ENCODE results near the gene AGAP1.
A peak's percentile ranks its signal among the peaks of the same experiment; 100 is the strongest.

The AGAP1 gene

DNA sequence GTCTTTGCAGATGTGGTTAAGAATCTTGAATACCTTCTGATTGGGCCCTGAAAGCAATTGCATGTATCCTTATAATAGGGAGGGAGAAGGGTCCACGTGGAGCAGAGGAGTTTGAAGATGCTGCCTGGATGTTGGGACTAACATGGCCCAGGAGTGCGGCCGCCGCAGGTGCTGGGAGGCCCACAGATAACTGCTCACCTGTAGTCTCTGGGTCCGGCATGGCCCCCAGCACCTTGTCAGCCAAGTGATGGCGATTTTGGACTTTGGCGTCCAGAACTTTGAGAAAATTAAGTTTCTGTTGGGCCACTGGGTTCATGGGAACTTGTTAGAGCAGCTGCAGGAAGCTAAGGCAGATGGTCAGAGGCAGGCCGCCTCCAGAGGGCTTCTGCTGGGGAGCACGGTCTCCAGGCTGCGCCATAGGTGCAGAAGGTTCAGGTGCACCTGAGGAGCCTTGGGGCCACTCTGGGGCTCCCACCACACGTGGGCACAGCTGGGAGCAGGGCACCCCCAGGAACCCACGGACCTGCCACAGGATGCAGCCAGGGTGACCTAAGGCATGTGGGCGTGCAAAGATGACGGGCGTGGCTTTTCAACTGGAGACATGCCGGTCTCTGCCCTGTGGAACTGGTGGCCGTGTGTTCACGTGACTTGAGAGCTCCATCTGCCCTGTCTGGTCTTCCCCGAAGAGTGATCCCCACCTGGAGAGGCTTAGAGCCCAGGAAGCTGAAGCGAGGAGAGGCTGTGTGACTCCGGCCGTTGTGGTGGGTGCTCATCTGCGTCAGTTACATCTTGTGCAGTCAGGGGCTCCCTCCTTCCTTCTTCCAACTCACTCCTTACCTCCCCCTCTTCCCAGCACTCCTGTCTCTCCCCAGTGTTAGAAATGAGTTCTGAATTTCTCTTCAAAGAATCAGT is 277.3 kb downstream of the AGAP1 start:
- Mint-ChIP-seq H3K9me3 (no peaks in the 10 kb centered on the region), H3K27ac (ENCODE audit: low read depth) (no peak overlapping the region), H3K4me1 (peaks cover 4% of the 10 kb centered on the region), H3K36me3 (ENCODE audit: insufficient read depth) (peaks cover 8% of the 10 kb centered on the region), H3K4me3 (no peak overlapping the region), H3K27me3 (no peaks in the 10 kb centered on the region)
- DNase-seq (ENCODE audit: low spot score in 2 of 2) (no peak), ATAC-seq (replicated peaks; ENCODE audit: extremely low read depth, poor library complexity, severe bottlenecking) (no peak)

DNA sequence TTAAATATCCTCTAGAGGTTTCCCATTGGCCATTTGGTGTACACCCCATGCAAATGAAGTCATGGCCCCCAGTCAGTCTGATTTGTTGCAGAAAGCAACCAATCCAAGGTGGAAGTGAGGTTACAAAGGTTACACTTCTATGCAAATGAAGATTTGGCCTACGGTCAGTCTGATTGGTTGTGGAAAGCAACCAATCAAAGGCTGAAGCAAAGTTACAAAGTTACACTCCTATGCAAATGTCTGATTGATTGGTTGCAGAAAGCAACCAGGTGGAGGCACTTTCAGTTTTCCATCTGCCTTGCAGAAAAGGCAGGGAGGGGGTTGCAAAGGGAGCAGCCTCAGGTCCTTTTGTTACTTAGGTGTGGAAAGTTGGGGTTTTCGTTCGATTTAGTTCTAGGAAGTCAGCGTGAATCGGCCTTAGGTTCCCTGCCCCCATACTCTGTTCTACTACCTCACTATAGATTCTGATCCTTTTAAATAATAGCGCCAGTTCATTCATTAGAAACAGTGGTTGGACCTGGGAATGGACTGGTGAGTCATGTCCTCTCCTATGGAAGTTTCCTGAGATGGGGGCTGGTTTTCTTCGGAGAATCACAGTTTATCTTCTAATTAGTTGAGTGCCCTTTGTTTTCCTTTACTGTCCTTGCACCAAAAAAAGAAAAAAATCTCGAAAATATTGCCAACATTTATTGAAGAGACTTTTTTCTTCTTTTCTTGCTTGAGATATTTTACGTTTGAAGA is 279.5 kb downstream of the AGAP1 start:
- Mint-ChIP-seq H3K9me3 (no peaks in the 10 kb centered on the region), H3K27ac (ENCODE audit: low read depth) (no peak overlapping the region), H3K27me3 (peaks cover 5% of the 10 kb centered on the region), H3K4me3 (no peak overlapping the region), H3K36me3 (ENCODE audit: insufficient read depth) (peaks cover 5% of the 10 kb centered on the region), H3K4me1 (no peaks in the 10 kb centered on the region)
- ATAC-seq (replicated peaks; ENCODE audit: extremely low read depth, poor library complexity, severe bottlenecking) (no peak), DNase-seq (ENCODE audit: low spot score in 2 of 2) (no peak)

DNA sequence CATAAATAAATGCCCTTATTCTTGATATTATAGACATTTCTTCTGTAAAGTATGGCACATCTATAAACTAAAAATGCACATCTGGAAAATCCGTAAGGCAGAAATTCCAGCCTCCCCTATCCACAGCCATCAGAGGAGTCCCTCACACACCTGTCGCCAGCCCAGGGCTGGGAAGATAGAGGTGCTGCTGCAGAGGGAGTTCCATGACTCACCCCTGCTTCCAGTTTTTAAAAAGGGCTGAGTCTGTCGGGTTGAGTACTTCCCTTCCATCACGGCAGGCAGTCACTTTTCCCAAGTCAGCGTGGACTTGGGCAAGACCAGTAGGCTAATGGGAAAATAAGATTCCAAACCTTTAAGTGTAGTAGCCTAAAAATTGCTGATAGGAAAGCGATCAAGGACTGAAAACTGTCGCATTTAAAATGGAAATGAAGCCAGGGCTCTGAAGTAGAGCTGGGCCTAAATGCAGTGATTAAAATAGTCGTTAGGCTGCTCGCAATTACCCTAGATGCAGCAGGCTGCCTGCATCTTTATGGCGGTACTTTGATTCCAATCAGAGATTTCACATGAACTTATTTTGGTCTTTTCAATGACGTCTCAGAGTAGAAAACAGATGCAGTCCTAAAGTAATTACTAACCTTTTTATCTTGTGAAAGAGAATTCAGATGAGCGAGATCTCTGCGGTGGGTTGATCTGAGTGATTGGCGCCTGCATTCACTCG is 280.5 kb downstream of the AGAP1 start:
- Mint-ChIP-seq H3K36me3 (ENCODE audit: insufficient read depth) (peaks cover 4% of the 10 kb centered on the region), H3K4me3 (no peak overlapping the region), H3K27ac (ENCODE audit: low read depth) (no peak overlapping the region), H3K27me3 (peaks cover 10% of the 10 kb centered on the region), H3K4me1 (no peaks in the 10 kb centered on the region), H3K9me3 (no peaks in the 10 kb centered on the region)
- ATAC-seq (replicated peaks; ENCODE audit: extremely low read depth, poor library complexity, severe bottlenecking) (no peak), DNase-seq (ENCODE audit: low spot score in 2 of 2) (no peak)

DNA sequence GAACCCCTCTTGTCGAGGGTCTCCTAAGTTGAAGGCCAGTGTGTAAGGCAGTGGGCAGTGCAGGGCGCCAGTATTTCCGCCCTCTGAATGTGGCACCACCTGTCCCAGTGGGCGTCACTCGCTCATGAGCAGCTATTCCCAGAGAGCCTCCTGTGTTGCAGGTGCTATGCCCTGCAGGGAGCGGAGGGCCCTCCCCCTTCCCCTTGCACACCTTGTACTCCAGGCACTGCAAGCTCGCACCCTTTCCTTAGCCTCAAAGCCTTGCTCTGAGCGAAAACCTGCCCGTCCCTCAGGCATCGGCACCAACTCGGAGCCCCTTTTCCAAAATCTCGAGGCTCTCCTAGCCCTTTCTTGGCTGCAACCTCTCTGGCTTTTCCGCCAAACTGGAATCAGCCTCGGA is 282.7 kb downstream of the AGAP1 start:
- Mint-ChIP-seq H3K4me3 (no peak overlapping the region), H3K4me1 (no peaks in the 10 kb centered on the region), H3K9me3 (no peaks in the 10 kb centered on the region), H3K27ac (ENCODE audit: low read depth) (no peak overlapping the region), H3K36me3 (ENCODE audit: insufficient read depth) (peaks cover 3% of the 10 kb centered on the region), H3K27me3 (peaks cover 10% of the 10 kb centered on the region)
- ATAC-seq (replicated peaks; ENCODE audit: extremely low read depth, poor library complexity, severe bottlenecking) (no peak), DNase-seq (ENCODE audit: low spot score in 2 of 2) (no peak)

DNA sequence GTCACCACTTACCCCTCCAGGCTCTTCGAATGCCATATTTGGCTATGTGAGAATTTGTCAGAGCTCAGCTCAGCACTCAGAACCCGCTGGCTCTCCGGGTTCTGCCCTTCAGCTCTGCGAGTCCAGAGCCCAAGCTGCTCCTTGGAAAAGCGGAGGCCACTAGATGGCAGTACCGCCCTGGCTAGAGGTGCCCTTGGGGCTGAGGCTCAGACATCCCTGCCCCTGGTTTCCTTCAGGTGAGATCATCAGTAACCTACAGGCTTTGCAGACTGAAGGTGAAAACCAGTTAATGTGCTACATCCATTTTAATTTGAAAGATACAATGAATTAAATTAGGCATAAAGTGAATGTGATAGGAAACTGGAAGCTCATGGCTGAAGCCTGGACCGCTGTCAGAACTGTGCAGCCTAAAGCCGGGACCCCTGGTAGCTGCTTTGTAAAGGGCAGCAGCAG is 285.6 kb downstream of the AGAP1 start:
- peak; percentile 22 to 34 for DNase-seq (ENCODE audit: low spot score in 2 of 2)
- Mint-ChIP-seq H3K27me3 (peaks cover 10% of the 10 kb centered on the region), H3K9me3 (no peaks in the 10 kb centered on the region), H3K4me3 (no peak overlapping the region), H3K36me3 (ENCODE audit: insufficient read depth) (peaks cover 3% of the 10 kb centered on the region), H3K27ac (ENCODE audit: low read depth) (no peak overlapping the region), H3K4me1 (no peaks in the 10 kb centered on the region)
- ATAC-seq (replicated peaks; ENCODE audit: extremely low read depth, poor library complexity, severe bottlenecking): peak; percentile 52

DNA sequence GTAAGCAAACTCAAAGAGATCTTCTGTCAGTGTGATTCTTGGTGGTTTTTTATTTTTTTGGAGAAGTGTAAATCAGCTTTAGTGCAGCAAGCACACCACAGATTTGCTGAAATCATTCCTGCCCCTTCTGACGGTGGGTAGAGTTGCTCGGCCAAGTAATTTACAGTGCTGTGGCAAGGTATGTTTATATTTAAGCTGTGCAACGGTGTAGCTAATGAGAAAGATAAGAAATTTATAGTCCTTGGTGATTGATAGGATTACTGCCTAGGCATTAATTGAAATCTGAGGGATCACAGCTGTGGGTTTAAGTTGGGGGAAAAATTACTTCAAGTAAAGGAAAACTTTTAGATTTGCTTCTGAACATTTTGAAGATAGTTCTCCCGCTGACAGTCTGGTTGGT is 286.6 kb downstream of the AGAP1 start:
- DNase-seq (ENCODE audit: low spot score in 2 of 2): no peak
- no peaks in the 10 kb centered on the region for H3K9me3 Mint-ChIP-seq
- H3K4me1 Mint-ChIP-seq: no peaks in the 10 kb centered on the region
- no peak overlapping the region for H3K4me3 Mint-ChIP-seq
- ATAC-seq (replicated peaks; ENCODE audit: extremely low read depth, poor library complexity, severe bottlenecking): no peak
- H3K36me3 Mint-ChIP-seq (ENCODE audit: insufficient read depth): peaks cover 2% of the 10 kb centered on the region
- H3K27ac Mint-ChIP-seq (ENCODE audit: low read depth): no peak overlapping the region
- peaks cover 10% of the 10 kb centered on the region for H3K27me3 Mint-ChIP-seq

DNA sequence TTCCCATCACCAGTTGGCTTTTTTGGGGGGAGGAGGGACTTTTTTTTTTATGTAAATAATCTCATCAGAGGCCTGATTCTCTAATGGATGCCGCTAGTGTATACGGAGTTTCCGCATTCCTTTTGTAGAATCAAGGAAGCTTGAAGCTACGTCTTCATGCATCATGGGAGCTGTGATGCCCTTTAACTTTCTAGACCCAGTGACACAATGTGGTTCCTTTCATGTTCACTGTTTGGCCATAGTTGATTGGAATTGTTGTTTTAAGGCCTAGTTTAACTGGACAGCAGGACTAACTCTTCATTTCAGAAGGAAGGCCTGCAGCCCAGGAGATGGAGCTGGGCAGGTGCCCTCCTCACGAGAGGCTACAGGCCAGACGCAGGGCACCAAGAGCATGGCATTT is 287.9 kb downstream of the AGAP1 start:
- Mint-ChIP-seq H3K4me3 (no peak overlapping the region), H3K36me3 (ENCODE audit: insufficient read depth) (peaks cover 2% of the 10 kb centered on the region), H3K9me3 (no peaks in the 10 kb centered on the region), H3K27me3 (peaks cover 10% of the 10 kb centered on the region), H3K27ac (ENCODE audit: low read depth) (no peak overlapping the region), H3K4me1 (no peaks in the 10 kb centered on the region)
- no peak for ATAC-seq (replicated peaks; ENCODE audit: extremely low read depth, poor library complexity, severe bottlenecking)
- DNase-seq (ENCODE audit: low spot score in 2 of 2): no peak

DNA sequence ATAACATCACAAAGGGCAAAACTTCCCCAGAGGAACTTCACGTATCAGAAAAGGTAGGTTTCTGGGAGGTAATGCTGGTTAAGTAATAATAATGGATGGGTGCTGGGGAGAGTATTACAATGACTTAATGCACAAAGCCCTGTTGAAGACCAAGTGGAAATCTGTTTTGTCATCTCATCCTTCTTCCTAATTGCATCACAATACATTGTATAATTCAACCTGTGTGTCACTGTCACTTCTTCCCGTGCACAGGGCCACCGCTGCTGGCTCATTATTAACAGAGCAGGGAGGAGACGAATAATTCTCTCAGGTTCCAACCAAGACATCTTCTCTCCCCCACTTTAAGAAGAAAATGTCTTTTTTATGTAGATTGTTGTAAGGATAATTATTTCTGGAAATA is 290.9 kb downstream of the AGAP1 start:
- no peaks in the 10 kb centered on the region for H3K4me1 Mint-ChIP-seq
- no peaks in the 10 kb centered on the region for H3K9me3 Mint-ChIP-seq
- H3K27me3 Mint-ChIP-seq: no peaks in the 10 kb centered on the region
- H3K27ac Mint-ChIP-seq (ENCODE audit: low read depth): no peak overlapping the region
- no peak overlapping the region for H3K4me3 Mint-ChIP-seq
- H3K36me3 Mint-ChIP-seq (ENCODE audit: insufficient read depth): no peaks in the 10 kb centered on the region
- DNase-seq (ENCODE audit: low spot score in 2 of 2): no peak
- ATAC-seq (replicated peaks; ENCODE audit: extremely low read depth, poor library complexity, severe bottlenecking): no peak

DNA sequence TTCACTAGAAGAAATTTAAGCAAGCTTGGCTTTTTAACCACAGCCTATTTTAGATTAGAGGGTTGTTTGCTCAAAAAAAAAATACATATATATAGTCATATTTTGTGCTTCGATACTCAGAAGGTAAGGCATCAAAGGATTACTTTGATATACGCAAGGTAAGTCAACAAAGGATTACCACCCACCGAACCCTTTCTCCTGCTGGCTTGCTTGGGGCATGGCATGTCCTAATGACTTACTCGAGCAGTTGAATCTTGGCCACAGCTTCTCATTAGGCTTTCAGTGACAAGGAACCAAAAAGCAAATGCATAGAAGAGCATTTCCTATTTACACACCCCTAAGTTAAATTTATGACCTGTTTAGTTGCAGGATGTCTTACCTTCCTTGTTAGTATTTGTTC is 295.7 kb downstream of the AGAP1 start:
- H3K36me3 Mint-ChIP-seq (ENCODE audit: insufficient read depth): no peaks in the 10 kb centered on the region

DNA sequence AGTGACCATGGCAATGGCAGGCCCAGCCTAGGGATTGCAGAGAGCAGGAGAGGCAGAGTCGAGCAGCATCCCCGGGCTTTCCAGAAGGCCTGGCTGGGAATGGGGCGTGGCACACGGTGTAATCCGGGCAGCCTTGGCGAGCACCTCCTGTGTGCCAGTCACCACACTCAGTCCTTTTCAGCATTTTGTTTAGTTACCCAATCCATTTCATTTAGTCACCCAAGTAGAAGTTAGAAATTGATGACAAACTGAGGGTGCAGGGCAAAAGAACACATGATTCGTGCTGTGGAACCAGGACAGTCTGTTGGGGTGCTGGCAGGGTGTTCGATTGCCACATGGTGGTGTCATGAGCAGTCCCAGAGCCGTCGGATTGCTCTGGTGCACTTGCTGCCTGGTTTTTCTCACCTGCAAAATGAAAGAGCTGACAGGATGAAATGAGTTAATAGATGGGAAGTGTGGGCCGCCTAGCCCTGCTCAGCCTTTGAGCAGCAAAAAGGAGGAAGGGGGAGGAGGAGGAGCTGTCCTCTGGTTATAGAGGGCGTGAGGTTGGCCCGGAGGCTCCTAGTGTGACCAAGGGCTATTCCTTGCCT is 299.4 kb downstream of the AGAP1 start:
- Mint-ChIP-seq H3K27ac (ENCODE audit: low read depth) (no peak overlapping the region), H3K4me1 (peaks cover 12% of the 10 kb centered on the region), H3K27me3 (no peaks in the 10 kb centered on the region), H3K9me3 (no peaks in the 10 kb centered on the region), H3K4me3 (no peak overlapping the region), H3K36me3 (ENCODE audit: insufficient read depth) (no peaks in the 10 kb centered on the region)
- ATAC-seq (replicated peaks; ENCODE audit: extremely low read depth, poor library complexity, severe bottlenecking) (no peak), DNase-seq (ENCODE audit: low spot score in 2 of 2) (no peak)

More for the DNA sequence above, 295.7 kb downstream of the AGAP1 start:
- H3K27ac Mint-ChIP-seq (ENCODE audit: low read depth): no peak overlapping the region
- H3K27me3 Mint-ChIP-seq: no peaks in the 10 kb centered on the region
- no peak overlapping the region for H3K4me3 Mint-ChIP-seq
- DNase-seq (ENCODE audit: low spot score in 2 of 2) (no peak), ATAC-seq (replicated peaks; ENCODE audit: extremely low read depth, poor library complexity, severe bottlenecking) (no peak)
- H3K9me3 Mint-ChIP-seq: no peaks in the 10 kb centered on the region
- peaks cover 12% of the 10 kb centered on the region for H3K4me1 Mint-ChIP-seq

DNA sequence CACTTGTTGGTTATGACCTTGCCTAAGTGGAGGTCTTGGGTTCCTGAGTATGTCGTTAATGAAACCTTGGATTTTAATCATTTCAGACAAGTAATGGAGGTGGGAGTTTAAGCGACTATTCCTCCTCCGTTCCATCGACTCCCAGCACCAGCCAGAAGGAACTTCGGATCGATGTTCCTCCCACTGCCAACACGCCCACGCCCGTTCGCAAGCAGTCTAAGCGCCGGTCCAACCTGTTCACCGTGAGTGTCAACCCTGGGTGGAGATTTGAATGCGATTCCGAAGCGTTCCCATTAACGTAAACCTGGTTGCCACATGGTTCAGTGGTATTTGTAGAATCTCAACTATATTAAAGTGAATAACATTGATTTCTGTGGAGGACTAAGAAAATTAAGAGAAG is 305.4 kb downstream of the AGAP1 start:
- no peak overlapping the region for H3K4me3 Mint-ChIP-seq
- H3K27ac Mint-ChIP-seq (ENCODE audit: low read depth): no peak overlapping the region
- ATAC-seq (replicated peaks; ENCODE audit: extremely low read depth, poor library complexity, severe bottlenecking) (no peak), DNase-seq (ENCODE audit: low spot score in 2 of 2) (no peak)
- H3K27me3 Mint-ChIP-seq: no peaks in the 10 kb centered on the region
- H3K4me1 Mint-ChIP-seq: no peaks in the 10 kb centered on the region
- H3K9me3 Mint-ChIP-seq: no peaks in the 10 kb centered on the region
- peaks cover 4% of the 10 kb centered on the region for H3K36me3 Mint-ChIP-seq (ENCODE audit: insufficient read depth)

DNA sequence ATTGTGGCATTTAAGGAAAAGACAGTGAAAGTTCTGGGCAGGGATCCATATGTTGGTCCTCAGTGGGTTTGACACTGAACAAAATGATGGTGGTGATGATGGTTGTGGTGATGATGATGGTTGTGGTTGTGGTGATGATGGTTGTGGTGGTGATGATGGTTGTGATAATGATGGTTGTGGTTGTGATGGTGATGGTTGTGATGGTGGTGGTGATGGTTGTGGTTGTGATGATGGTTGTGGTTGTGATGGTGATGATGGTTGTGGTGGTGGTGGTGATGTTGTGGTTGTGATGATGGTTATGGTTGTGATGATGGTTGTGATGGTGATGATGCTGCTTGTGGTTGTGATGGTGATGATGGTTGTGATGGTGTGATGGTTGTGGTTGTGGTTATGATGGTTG is 308.7 kb downstream of the AGAP1 start:
- H3K36me3 Mint-ChIP-seq (ENCODE audit: insufficient read depth): peaks cover 6% of the 10 kb centered on the region
- no peak for ATAC-seq (replicated peaks; ENCODE audit: extremely low read depth, poor library complexity, severe bottlenecking)
- H3K27ac Mint-ChIP-seq (ENCODE audit: low read depth): no peak overlapping the region
- no peaks in the 10 kb centered on the region for H3K9me3 Mint-ChIP-seq
- no peak for DNase-seq (ENCODE audit: low spot score in 2 of 2)
- H3K27me3 Mint-ChIP-seq: no peaks in the 10 kb centered on the region
- H3K4me1 Mint-ChIP-seq: no peaks in the 10 kb centered on the region
- H3K4me3 Mint-ChIP-seq: no peak overlapping the region
